Mesodermal cell (in vitro differentiated cells): Measurements from ENCODE around the gene CDH7.
A peak's percentile ranks its signal among the peaks of the same experiment; 100 is the strongest.

Source experiments
- H3K27ac ChIP-seq: 2 replicates; pipeline ENCODE4 v1.7.0; 2013; ENCODE audit warnings: mild to moderate bottlenecking, low read depth, low read length, moderate library complexity; ENCODE audit not compliant: severe bottlenecking
- H3K36me3 ChIP-seq: 2 replicates; pipeline ENCODE4 v1.7.1; 2013; ENCODE audit warnings: mild to moderate bottlenecking, low read length, moderate library complexity; ENCODE audit not compliant: control insufficient read depth, insufficient read depth
- H3K4me1 ChIP-seq: one replicate; pipeline ENCODE4 v1.7.1; 2013; ENCODE audit warnings: mild to moderate bottlenecking, low read length; ENCODE audit not compliant: insufficient read depth, control insufficient read depth, poor library complexity, severe bottlenecking
- H3K4me3 ChIP-seq: 2 replicates; pipeline ENCODE4 v1.7.0; 2013; ENCODE audit warnings: low read length, control low read depth, mild to moderate bottlenecking; ENCODE audit not compliant: insufficient read depth, poor library complexity, severe bottlenecking; ENCODE audit errors: extremely low read depth
- H3K9me3 ChIP-seq: 2 replicates; pipeline ENCODE4 v1.7.1; 2013; ENCODE audit warnings: mild to moderate bottlenecking, low read length, moderate library complexity; ENCODE audit not compliant: control insufficient read depth
- WGBS, 2 experiments: methylation state at CpG; one replicate each; pipeline ENCODE4 v1.1.5; 2013; ENCODE audit warnings: missing lambda C conversion rate in 2 of 2; ENCODE audit not compliant: insufficient coverage in 2 of 2; 5-methylcytosine and 5-hydroxymethylcytosine counted together

Gene CDH7

DNA sequence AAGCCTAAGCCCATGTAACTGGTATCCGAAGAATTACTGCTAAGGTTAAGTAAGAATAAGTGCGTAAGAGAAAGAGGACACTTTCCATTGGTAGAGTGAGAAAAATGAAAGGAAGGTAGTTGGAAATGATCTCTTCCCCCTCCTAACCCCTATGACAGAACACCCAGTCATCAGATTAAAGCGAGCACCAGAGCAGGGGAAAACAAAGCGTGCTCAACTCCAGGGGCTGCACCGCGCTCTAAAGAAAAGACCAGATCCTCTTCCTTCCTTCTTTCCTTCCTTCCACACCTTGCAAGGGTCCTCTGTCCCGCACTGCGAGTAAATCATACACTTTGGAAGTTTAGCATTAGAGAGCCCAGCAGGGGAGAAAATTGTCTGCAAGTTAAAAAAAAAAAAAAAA, 971 bp upstream of the CDH7 start:
- H3K4me3 ChIP-seq: peak overlapping the region; percentile 66
- H3K4me1 ChIP-seq: peaks cover 7% of the 10 kb centered on the region
- H3K9me3 ChIP-seq: no peaks in the 10 kb centered on the region
- WGBS, 2 experiments: 86% methylated on average over 1 of the region's 8 CpGs; no CpG with 5 or more reads in 1 of the 2 experiments
- no peaks in the 10 kb centered on the region for H3K36me3 ChIP-seq
- no peak overlapping the region for H3K27ac ChIP-seq

- WGBS, 2 experiments: 7% methylated on average over 37 to 40 of the region's 42 CpGs
- Histone ChIP-seq H3K27ac (no peak overlapping the region), H3K4me1 (peaks cover 16% of the 10 kb centered on the region), H3K36me3 (no peaks in the 10 kb centered on the region), H3K9me3 (no peaks in the 10 kb centered on the region), H3K4me3 (peak overlapping the region; percentile 66)
These were observed 608 bp downstream of the CDH7 start for GRCh38 chr18:65751155-65752085.

GRCh38 chr18:65752625-65753325, 2.0 kb downstream of the CDH7 start:
- Histone ChIP-seq H3K36me3 (no peaks in the 10 kb centered on the region), H3K4me1 (peaks cover 23% of the 10 kb centered on the region), H3K27ac (no peak overlapping the region), H3K4me3 (no peak overlapping the region), H3K9me3 (no peaks in the 10 kb centered on the region)
- WGBS, 2 experiments: 100% methylated on average over 2 of the region's 5 CpGs; no CpG with 5 or more reads in 1 of the 2 experiments

DNA sequence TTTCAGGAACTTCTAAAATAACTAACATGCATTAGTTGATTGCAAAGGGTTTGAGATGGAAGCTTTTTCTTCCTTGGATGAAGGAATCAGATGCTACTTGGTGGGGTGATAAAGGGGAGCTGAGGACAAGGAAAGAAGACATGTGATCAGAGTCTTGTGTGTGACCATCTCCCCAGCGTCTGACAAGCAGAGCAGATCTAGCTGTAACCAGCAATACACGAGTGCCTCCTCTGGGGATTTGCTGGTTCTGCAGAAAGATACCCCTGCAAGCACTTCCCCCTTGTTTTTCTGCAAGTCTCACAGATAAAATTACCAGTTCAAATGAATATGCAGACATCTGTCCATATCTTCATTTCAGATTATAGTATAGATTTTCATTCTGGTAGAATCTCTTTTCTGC, 2.7 kb downstream of the CDH7 start:
- no peak overlapping the region for H3K27ac ChIP-seq
- no peak overlapping the region for H3K4me3 ChIP-seq
- H3K36me3 ChIP-seq: no peaks in the 10 kb centered on the region
- H3K4me1 ChIP-seq: peaks cover 23% of the 10 kb centered on the region
- WGBS, 2 experiments: 6% methylated on average over 2 of the region's 2 CpGs; no CpG with 5 or more reads in 1 of the 2 experiments
- H3K9me3 ChIP-seq: no peaks in the 10 kb centered on the region

- Histone ChIP-seq H3K27ac (peak overlapping the region; percentile 54), H3K36me3 (no peaks in the 10 kb centered on the region), H3K9me3 (no peaks in the 10 kb centered on the region), H3K4me1 (peaks cover 23% of the 10 kb centered on the region), H3K4me3 (no peak overlapping the region)
- WGBS, 2 experiments: no CpG with 5 or more reads among the region's 3 CpGs
These were observed 3.3 kb downstream of the CDH7 start for GRCh38 chr18:65754121-65754520.

GRCh38 chr18:65755616-65756015, 4.8 kb downstream of the CDH7 start:
- Histone ChIP-seq H3K27ac (no peak overlapping the region), H3K4me3 (no peak overlapping the region), H3K36me3 (no peaks in the 10 kb centered on the region), H3K4me1 (peaks cover 23% of the 10 kb centered on the region), H3K9me3 (no peaks in the 10 kb centered on the region)

DNA sequence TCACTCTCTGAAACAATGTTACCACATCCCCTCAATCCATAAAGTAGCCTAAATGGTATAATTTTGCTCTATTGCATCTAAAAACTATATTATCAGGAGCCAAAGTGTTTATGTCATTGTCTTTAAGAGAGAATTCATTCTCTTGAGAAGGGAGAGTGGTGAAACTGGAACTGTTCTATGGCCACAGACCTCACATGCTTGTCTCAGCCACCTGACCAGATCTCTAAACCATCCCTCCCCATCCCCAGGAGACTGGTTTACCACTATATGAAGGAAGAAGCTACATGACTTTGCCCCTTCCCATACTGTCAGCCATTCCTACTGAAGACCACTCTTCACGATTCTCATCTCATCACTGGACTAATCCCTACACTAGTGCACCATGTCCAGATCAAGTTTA, 9.6 kb downstream of the CDH7 start:
- no peak overlapping the region for H3K4me3 ChIP-seq
- 83 to 100% methylated on average over 1 of the region's 1 CpG for WGBS, 2 experiments

DNA sequence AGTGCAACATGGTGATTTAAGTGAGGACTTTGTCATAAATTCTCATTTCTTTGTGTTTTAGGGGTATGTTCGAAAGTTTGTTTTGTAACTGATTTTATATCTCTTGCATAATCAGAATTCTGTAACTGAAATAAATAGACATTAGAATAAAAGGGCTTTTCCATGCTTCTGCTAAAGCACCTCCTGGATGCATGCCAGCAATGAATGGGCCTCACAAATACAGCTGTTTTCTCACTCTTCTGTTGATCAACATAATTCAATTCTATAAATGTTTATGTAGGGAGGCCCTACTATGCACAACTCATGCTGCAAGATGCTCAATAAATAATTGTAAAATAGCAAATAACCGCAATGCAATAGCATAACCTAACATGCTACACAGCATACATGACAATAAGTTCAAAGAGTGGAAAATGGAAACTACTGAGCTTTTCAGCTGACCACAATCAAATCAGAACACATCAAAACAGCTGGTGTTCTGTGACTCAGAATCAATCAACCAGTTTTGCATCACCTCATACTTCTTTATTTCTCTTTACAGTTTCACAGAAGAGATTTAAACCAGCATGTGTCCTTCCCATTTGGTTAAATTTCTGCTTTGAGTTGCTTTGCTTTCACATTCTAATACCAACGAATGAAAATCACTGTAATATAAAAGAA, 11.0 kb downstream of the CDH7 start:
- Histone ChIP-seq H3K4me1 (peaks cover 3% of the 10 kb centered on the region), H3K36me3 (no peaks in the 10 kb centered on the region), H3K9me3 (no peaks in the 10 kb centered on the region), H3K4me3 (no peak overlapping the region), H3K27ac (no peak overlapping the region)
- 80% methylated on average over 1 of the region's 3 CpGs; no CpG with 5 or more reads in 1 of the 2 experiments for WGBS, 2 experiments

More for the DNA sequence above, 9.6 kb downstream of the CDH7 start:
- Histone ChIP-seq H3K27ac (no peak overlapping the region), H3K9me3 (no peaks in the 10 kb centered on the region), H3K36me3 (no peaks in the 10 kb centered on the region), H3K4me1 (peaks cover 14% of the 10 kb centered on the region)

DNA sequence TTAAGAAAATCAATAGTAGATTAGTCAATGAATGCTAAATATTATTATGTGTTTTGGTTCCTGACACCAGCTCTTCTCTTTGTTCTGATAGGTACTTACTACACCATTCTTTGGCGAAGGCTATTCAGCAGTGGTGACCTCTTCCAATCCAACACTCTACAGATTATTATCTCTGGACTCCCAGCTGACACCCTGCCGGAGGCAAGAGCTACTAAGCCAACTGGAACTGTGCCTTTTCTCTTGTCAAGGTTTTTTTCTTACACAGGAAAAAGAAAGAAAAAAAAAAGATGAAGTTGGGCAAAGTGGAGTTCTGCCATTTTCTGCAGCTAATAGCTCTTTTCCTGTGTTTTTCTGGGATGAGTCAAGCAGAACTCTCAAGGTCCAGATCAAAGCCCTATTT, 11.7 kb downstream of the CDH7 start:
- WGBS, 2 experiments: 90 to 100% methylated on average over 1 to 2 of the region's 2 CpGs
- Histone ChIP-seq H3K4me3 (no peak overlapping the region), H3K27ac (peak overlapping the region; percentile 65)

GRCh38 chr18:65767406-65767805, 16.6 kb downstream of the CDH7 start:
- H3K9me3 ChIP-seq: no peaks in the 10 kb centered on the region
- no peak overlapping the region for H3K27ac ChIP-seq
- peaks cover 15% of the 10 kb centered on the region for H3K4me1 ChIP-seq
- no peak overlapping the region for H3K4me3 ChIP-seq
- H3K36me3 ChIP-seq: no peaks in the 10 kb centered on the region
- no CpG with 5 or more reads among the region's 2 CpGs for WGBS, 2 experiments

More for the DNA sequence above, 11.7 kb downstream of the CDH7 start:
- no peaks in the 10 kb centered on the region for H3K36me3 ChIP-seq
- H3K4me1 ChIP-seq: peaks cover 8% of the 10 kb centered on the region
- no peaks in the 10 kb centered on the region for H3K9me3 ChIP-seq
